Measurements from ENCODE around the gene YDJC. TPM values are rescaled to one million over a fixed set of nuclear protein-coding genes. Genes with fewer than 3 reads are reported as not detected.
"Not testable (repeated sequence)": the region's sequence is repeated elsewhere in the genome, so short reads cannot be mapped to it uniquely, and the experiment has no call there.

YDJC gene
- total RNA-seq, 1 donor from 2014 or later = 12.3 TPM

GRCh38 chr22:21609556-21610157 is 20.2 kb downstream of the YDJC start:
- not testable (repeated sequence) for DNase-seq (ENCODE audit: low read depth in 2 of 2)

GRCh38 chr22:21606775-21607174 is 23.0 kb downstream of the YDJC start:
- DNase-seq (ENCODE audit: low read depth in 2 of 2) = no peak

GRCh38 chr22:21605887-21606564 is 23.8 kb downstream of the YDJC start:
- DNase-seq (ENCODE audit: low read depth in 2 of 2) = no peak

GRCh38 chr22:21603973-21604372 is 25.8 kb downstream of the YDJC start:
- no peak for DNase-seq (ENCODE audit: low read depth in 2 of 2)

GRCh38 chr22:21602579-21602978 is 27.2 kb downstream of the YDJC start:
- no peak for DNase-seq (ENCODE audit: low read depth in 2 of 2)

- peak; percentile 24 to 34 for DNase-seq (ENCODE audit: low read depth in 2 of 2)
These were observed 30.5 kb downstream of the YDJC start for GRCh38 chr22:21599053-21599893.

- DNase-seq (ENCODE audit: low read depth in 2 of 2) = no peak
These were observed 31.5 kb downstream of the YDJC start for GRCh38 chr22:21598302-21598701.

GRCh38 chr22:21596356-21597135 is 33.3 kb downstream of the YDJC start:
- not testable (repeated sequence) for DNase-seq (ENCODE audit: low read depth in 2 of 2)

- DNase-seq (ENCODE audit: low read depth in 2 of 2) = no peak
These were observed 34.9 kb downstream of the YDJC start for GRCh38 chr22:21594865-21595452.

GRCh38 chr22:21593406-21594232 is 36.2 kb downstream of the YDJC start:
- DNase-seq (ENCODE audit: low read depth in 2 of 2) = no peak

- DNase-seq (ENCODE audit: low read depth in 2 of 2) = no peak
These were observed 37.4 kb downstream of the YDJC start for GRCh38 chr22:21592422-21592821.

- DNase-seq (ENCODE audit: low read depth in 2 of 2) = no peak
These were observed 38.1 kb downstream of the YDJC start for GRCh38 chr22:21591695-21592094.

- DNase-seq (ENCODE audit: low read depth in 2 of 2) = no peak
These were observed 38.8 kb downstream of the YDJC start for GRCh38 chr22:21590809-21591641.

- no peak for DNase-seq (ENCODE audit: low read depth in 2 of 2)
These were observed 40.4 kb downstream of the YDJC start for GRCh38 chr22:21589396-21589795.

- no peak for DNase-seq (ENCODE audit: low read depth in 2 of 2)
These were observed 41.8 kb downstream of the YDJC start for GRCh38 chr22:21587803-21588611.

- no peak for DNase-seq (ENCODE audit: low read depth in 2 of 2)
These were observed 44.4 kb downstream of the YDJC start for GRCh38 chr22:21585389-21585788.

- DNase-seq (ENCODE audit: low read depth in 2 of 2) = no peak
These were observed 46.8 kb downstream of the YDJC start for GRCh38 chr22:21582801-21583740.
